Esophagus squamous epithelium (tissue), 5 donors: Measurements from ENCODE around the gene MRGPRX2. TPM values are rescaled to one million over a fixed set of nuclear protein-coding genes. Genes with fewer than 3 reads are reported as not detected.

Experiments
- DNase-seq: peaks from one replicate; lab custom pipeline; 2025; lab: John Stamatoyannopoulos, UW
- H3K27ac ChIP-seq, 4 donors: fragments of 200-600 bp; sonication (generic); one replicate each; pipeline ENCODE4 v1.5.1; 2016 to 2019; ENCODE audit warnings: mild to moderate bottlenecking in 1 of 4
- H3K27me3 ChIP-seq, 4 donors: fragments of 200-600 bp; sonication (generic); 1 replicate in 3 of 4; 2 replicates in 1 of 4; pipeline versions ENCODE4 v1.5.1 to v1.6.0; 2017 to 2021; ENCODE audit warnings: antibody characterized with exemption in 1 of 4
- H3K36me3 ChIP-seq, 3 donors: fragments of 200-600 bp; sonication (generic); one replicate each; pipeline ENCODE4 v1.5.1; 2016 to 2019
- H3K4me1 ChIP-seq, 3 donors: fragments of 200-600 bp; sonication (generic); one replicate each; pipeline ENCODE4 v1.5.1; 2017 to 2019
- H3K4me3 ChIP-seq, 4 donors: fragments of 200-600 bp; sonication (generic); 1 replicate in 3 of 4; 2 replicates in 1 of 4; pipeline ENCODE4 v1.5.1; 2016 to 2019; ENCODE audit warnings: mild to moderate bottlenecking in 2 of 4, moderate library complexity in 1 of 4
- H3K9me3 ChIP-seq, 3 donors: fragments of 200-600 bp; sonication (generic); one replicate each; pipeline ENCODE4 v1.5.1; 2016 to 2019
- POLR2A ChIP-seq, 4 donors: fragments of 450-650 bp; IDR thresholded peaks; one replicate each; pipeline ENCODE4 v1.6.1; 2017; ENCODE audit warnings: antibody characterized with exemption in 4 of 4, mild to moderate bottlenecking in 4 of 4, moderate library complexity in 3 of 4
- WGBS, 2 donors: methylation state at CpG; one replicate each; pipeline ENCODE4 v1.1.5; 2018; 5-methylcytosine and 5-hydroxymethylcytosine counted together
- intact Hi-C: fragments of 100-400 bp; cut with DNase I; formaldehyde crosslinking; loops from one replicate; pipeline ENCODE4 v1.15.0; 2022
- total RNA-seq, 4 donors: library from RNA; depleted of rRNA; stranded (reverse); fragments of >200 nt; gene quantifications; one replicate each; pipeline ENCODE4 v1.1.0, GENCODE V29; 2016
- TF ChIP-seq, protein P1 (sequence below), 6 experiments: fragments of 450-650 bp in 4 of 6; fragments of 200-600 bp in 2 of 6; sonication (generic) in 2 of 6; IDR thresholded peaks; one replicate each; pipeline ENCODE4 v1.5.1; 2016 to 2019; ENCODE audit warnings: antibody characterized with exemption in 6 of 6, mild to moderate bottlenecking in 4 of 6, moderate library complexity in 4 of 6
- donor health status: DM: yes; HTN: yes; CAD: no.

Gene MRGPRX2
- total RNA-seq, 4 donors from 2014 or later = 0.19 TPM; not detected in 3

DNA sequence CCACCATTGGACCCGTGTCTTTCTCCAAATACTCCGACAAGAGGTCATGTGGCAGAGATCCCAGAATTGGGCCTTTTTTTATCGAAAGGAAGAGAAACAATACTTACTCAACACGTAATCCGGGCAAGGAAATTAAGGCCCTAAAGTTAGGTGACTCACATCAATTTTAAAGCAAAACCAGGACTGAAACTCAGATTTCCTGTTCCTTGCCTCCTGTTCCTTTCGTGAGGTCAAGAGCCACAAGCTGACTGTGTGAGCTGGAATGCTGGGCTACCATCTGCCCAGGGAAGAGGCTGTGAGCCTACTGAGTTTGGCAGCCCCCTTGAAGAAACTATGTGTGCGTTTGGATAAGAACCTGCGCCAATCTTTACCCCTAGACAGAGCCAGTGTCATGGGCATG, 27.1 kb upstream of the MRGPRX2 start:
- peak overlapping the region; percentile 52 to 74 (median 60) for H3K27ac ChIP-seq
- no peak overlapping the region for H3K4me3 ChIP-seq
- peaks cover 0 to 50% (median 7%) of the 10 kb centered on the region in 3 donors for H3K4me1 ChIP-seq
- WGBS, 2 donors = 42 to 68% methylated on average over 7 to 8 of the region's 8 CpGs
- TF ChIP-seq, protein P1, sequence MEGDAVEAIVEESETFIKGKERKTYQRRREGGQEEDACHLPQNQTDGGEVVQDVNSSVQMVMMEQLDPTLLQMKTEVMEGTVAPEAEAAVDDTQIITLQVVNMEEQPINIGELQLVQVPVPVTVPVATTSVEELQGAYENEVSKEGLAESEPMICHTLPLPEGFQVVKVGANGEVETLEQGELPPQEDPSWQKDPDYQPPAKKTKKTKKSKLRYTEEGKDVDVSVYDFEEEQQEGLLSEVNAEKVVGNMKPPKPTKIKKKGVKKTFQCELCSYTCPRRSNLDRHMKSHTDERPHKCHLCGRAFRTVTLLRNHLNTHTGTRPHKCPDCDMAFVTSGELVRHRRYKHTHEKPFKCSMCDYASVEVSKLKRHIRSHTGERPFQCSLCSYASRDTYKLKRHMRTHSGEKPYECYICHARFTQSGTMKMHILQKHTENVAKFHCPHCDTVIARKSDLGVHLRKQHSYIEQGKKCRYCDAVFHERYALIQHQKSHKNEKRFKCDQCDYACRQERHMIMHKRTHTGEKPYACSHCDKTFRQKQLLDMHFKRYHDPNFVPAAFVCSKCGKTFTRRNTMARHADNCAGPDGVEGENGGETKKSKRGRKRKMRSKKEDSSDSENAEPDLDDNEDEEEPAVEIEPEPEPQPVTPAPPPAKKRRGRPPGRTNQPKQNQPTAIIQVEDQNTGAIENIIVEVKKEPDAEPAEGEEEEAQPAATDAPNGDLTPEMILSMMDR (IDR thresholded peaks at IDR 0.05) = no peak
- TF ChIP-seq POLR2A (IDR thresholded peaks at IDR 0.05) = no peak
- H3K27me3 ChIP-seq = no peaks in the 10 kb centered on the region
- H3K36me3 ChIP-seq = no peaks in the 10 kb centered on the region
- DNase-seq = no peak
- intact Hi-C loops = no loop called here
- no peaks in the 10 kb centered on the region for H3K9me3 ChIP-seq

GRCh38 chr11:19084661-19085315, 24.3 kb upstream of the MRGPRX2 start:
- Histone ChIP-seq H3K4me3 (no peak overlapping the region), H3K27me3 (no peaks in the 10 kb centered on the region), H3K27ac (no peak overlapping the region), H3K9me3 (no peaks in the 10 kb centered on the region), H3K4me1 (peaks cover 7 to 67% (median 8%) of the 10 kb centered on the region in 3 donors), H3K36me3 (no peaks in the 10 kb centered on the region)
- no peak for DNase-seq
- 48 to 60% methylated on average over 5 of the region's 5 CpGs for WGBS, 2 donors
- TF ChIP-seq, protein P1 (IDR thresholded peaks at IDR 0.05) = no peak
- TF ChIP-seq POLR2A (IDR thresholded peaks at IDR 0.05) = no peak
- intact Hi-C loops = no loop called here

DNA sequence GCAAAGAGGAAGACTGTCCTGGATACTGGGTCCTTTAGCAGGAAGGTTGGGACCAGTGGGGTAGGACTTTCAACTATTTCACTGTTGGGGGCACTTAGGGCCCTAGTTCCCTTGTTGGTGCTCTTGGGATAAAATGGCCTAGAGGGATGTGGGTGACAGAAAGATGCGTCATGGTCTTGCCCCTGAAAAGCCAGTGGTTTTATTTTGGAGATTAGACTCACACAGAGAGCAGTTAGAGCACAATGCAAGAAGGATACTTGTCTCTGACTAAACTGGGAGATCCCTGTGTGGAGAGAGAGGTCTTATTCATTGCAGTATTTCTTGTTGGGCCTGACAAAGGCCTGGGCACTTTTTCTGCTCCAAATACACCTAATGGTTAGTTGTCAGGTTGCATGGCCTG, 22.6 kb upstream of the MRGPRX2 start:
- H3K27ac ChIP-seq = peak overlapping the region in 3 of 4 donors; percentile 42 to 91 (median 83)
- H3K4me3 ChIP-seq = no peak overlapping the region
- no peak for DNase-seq
- no peaks in the 10 kb centered on the region for H3K36me3 ChIP-seq
- no peaks in the 10 kb centered on the region for H3K9me3 ChIP-seq
- TF ChIP-seq, protein P1 (IDR thresholded peaks at IDR 0.05) = no peak
- TF ChIP-seq POLR2A (IDR thresholded peaks at IDR 0.05) = no peak
- 82 to 91% methylated on average over 1 of the region's 1 CpG for WGBS, 2 donors
- H3K27me3 ChIP-seq = no peaks in the 10 kb centered on the region
- H3K4me1 ChIP-seq = peaks cover 6 to 67% (median 14%) of the 10 kb centered on the region in 3 donors
- intact Hi-C loops = no loop called here

GRCh38 chr11:19080579-19080993, 20.1 kb upstream of the MRGPRX2 start:
- WGBS, 2 donors = 41 to 58% methylated on average over 3 to 6 of the region's 6 CpGs
- Histone ChIP-seq H3K36me3 (no peaks in the 10 kb centered on the region), H3K27ac (peak overlapping the region; percentile 75 to 91 (median 81)), H3K27me3 (no peaks in the 10 kb centered on the region), H3K4me1 (peaks cover 12 to 82% (median 14%) of the 10 kb centered on the region in 3 donors), H3K4me3 (no peak overlapping the region), H3K9me3 (no peaks in the 10 kb centered on the region)
- intact Hi-C loops = no loop called here
- no peak for DNase-seq
- TF ChIP-seq POLR2A (IDR thresholded peaks at IDR 0.05) = no peak

DNA sequence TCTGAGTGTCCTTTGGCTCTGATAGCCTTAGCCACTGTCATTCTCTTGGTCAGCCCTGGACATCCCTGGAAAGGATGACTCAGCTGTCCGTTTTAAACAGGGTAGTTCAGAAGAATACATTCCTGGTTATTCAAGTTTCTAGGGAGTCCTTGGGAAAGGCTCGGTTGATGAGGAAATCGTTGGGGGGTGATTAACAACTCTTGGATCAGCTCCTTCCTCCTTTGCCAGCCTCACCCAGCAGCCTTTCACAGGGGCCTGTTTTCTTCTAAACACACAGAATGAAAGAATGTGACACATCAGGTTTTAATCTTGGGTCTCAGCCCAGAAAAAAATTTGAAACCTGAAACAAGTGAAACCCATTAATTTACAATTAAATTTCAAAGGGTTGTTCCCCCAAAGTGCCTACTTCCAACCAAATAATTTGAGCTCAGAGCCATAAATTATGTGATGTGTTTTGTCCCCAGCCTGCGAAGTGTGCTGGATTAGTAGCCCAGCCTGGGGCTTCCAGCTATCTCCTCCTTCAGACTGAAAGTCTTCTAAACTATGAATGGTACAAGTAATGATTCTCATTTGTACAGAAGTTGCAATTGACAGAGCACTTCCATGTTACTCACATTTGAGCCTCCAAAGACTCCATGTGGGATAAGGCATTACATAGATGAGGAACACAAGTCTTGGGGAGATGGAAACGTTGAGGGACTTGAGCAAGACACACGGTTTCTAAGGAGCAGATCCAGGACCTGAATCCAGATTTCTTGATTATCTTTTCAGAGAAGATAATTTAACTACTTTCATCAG, 19.3 kb upstream of the MRGPRX2 start:
- intact Hi-C loops = no loop called here
- WGBS, 2 donors = 14 to 23% methylated on average over 5 to 6 of the region's 6 CpGs
- Histone ChIP-seq H3K27me3 (no peaks in the 10 kb centered on the region), H3K36me3 (no peaks in the 10 kb centered on the region), H3K9me3 (no peaks in the 10 kb centered on the region), H3K4me3 (no peak overlapping the region), H3K27ac (peak overlapping the region; percentile 75 to 91 (median 81)), H3K4me1 (peaks cover 12 to 89% (median 14%) of the 10 kb centered on the region in 3 donors)
- DNase-seq = no peak
- TF ChIP-seq, protein P1 (IDR thresholded peaks at IDR 0.05) = no peak
- TF ChIP-seq POLR2A (IDR thresholded peaks at IDR 0.05) = no peak
